H1 (cell line): Measurements from ENCODE around the gene SLFN12L.

Experiments used
- BACH1 ChIP-seq: IDR thresholded peaks from 2 replicates; pipeline ENCODE4 v1.6.1; 2012; ENCODE audit warnings: low read length, improper control_type of control experiment
- CBX5 ChIP-seq: fragments of 300-800, 300-1000 bp; sonication (generic); IDR thresholded peaks from 2 replicates; pipeline ENCODE4 v1.7.1; 2016; ENCODE audit warnings: antibody characterized with exemption, low read length, low read depth
- EZH2 ChIP-seq: fragments of 200-600 bp; sonication (generic); IDR thresholded peaks from 2 replicates; pipeline ENCODE4 v1.7.1; 2012; ENCODE audit warnings: low read depth, mild to moderate bottlenecking, moderate library complexity, low read length, inconsistent platforms; ENCODE audit not compliant: severe bottlenecking
- GABPA ChIP-seq: IDR thresholded peaks from 2 replicates; pipeline ENCODE4 v1.6.1; 2011; ENCODE audit warnings: mild to moderate bottlenecking, low read length, moderate library complexity, borderline replicate concordance; ENCODE audit not compliant: insufficient read depth
- HDAC6 ChIP-seq: IDR thresholded peaks from one replicate; pipeline ENCODE4 v1.7.1; 2012; ENCODE audit warnings: low read depth, mild to moderate bottlenecking, inconsistent platforms, low read length, moderate library complexity
- NRF1 ChIP-seq: IDR thresholded peaks from 2 replicates; pipeline ENCODE4 v1.6.1; 2011; ENCODE audit warnings: mild to moderate bottlenecking, low read depth, low read length, improper control_type of control experiment
- RAD21 ChIP-seq, 2 experiments: IDR thresholded peaks in 1 of 2; conservative IDR thresholded peaks in 1 of 2; 2 replicates each; pipeline ENCODE4 v1.6.1; 2011; ENCODE audit warnings: low read depth in 2 of 2, low read length in 2 of 2, improper control_type of control experiment in 1 of 2, inconsistent platforms in 1 of 2, mild to moderate bottlenecking in 1 of 2, moderate library complexity in 1 of 2
- TF ChIP-seq, protein P1 (sequence below), 3 experiments: IDR thresholded peaks; 1 replicate in 2 of 3; 2 replicates in 1 of 3; pipeline versions ENCODE4 v1.5.1 to v1.6.1; 2011; ENCODE audit warnings: low read length in 3 of 3, mild to moderate bottlenecking in 3 of 3, inconsistent platforms in 2 of 3, low read depth in 1 of 3, moderate library complexity in 1 of 3; ENCODE audit not compliant: insufficient read depth in 1 of 3; ENCODE audit errors: control extremely low read depth in 1 of 3
- TF ChIP-seq, protein P2 (sequence below): IDR thresholded peaks from 2 replicates; pipeline ENCODE4 v1.6.1; 2011; ENCODE audit warnings: low read length, improper control_type of control experiment

GRCh38 chr17:35449371-35449931 lies 88.0 kb downstream of the SLFN12L start:
- TF ChIP-seq RAD21 (IDR thresholded peaks at IDR 0.05 in 1 of 2, conservative IDR thresholded peaks at IDR 0.05 in 1 of 2; ENCODE audit: low read depth in 2 of 2, low read length in 2 of 2): no peak
- TF ChIP-seq BACH1: no peak
- TF ChIP-seq, protein P1, sequence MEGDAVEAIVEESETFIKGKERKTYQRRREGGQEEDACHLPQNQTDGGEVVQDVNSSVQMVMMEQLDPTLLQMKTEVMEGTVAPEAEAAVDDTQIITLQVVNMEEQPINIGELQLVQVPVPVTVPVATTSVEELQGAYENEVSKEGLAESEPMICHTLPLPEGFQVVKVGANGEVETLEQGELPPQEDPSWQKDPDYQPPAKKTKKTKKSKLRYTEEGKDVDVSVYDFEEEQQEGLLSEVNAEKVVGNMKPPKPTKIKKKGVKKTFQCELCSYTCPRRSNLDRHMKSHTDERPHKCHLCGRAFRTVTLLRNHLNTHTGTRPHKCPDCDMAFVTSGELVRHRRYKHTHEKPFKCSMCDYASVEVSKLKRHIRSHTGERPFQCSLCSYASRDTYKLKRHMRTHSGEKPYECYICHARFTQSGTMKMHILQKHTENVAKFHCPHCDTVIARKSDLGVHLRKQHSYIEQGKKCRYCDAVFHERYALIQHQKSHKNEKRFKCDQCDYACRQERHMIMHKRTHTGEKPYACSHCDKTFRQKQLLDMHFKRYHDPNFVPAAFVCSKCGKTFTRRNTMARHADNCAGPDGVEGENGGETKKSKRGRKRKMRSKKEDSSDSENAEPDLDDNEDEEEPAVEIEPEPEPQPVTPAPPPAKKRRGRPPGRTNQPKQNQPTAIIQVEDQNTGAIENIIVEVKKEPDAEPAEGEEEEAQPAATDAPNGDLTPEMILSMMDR (IDR thresholded peaks at IDR 0.05; ENCODE audit: control extremely low read depth in 1 of 3, insufficient read depth in 1 of 3, low read depth in 1 of 3, low read length in 3 of 3): no peak; a peak in 1 of 4 replicates
- no peak for TF ChIP-seq GABPA
- TF ChIP-seq HDAC6: no peak
- no peak for TF ChIP-seq CBX5
- peak; percentile 92 for TF ChIP-seq EZH2
- TF ChIP-seq, protein P2, sequence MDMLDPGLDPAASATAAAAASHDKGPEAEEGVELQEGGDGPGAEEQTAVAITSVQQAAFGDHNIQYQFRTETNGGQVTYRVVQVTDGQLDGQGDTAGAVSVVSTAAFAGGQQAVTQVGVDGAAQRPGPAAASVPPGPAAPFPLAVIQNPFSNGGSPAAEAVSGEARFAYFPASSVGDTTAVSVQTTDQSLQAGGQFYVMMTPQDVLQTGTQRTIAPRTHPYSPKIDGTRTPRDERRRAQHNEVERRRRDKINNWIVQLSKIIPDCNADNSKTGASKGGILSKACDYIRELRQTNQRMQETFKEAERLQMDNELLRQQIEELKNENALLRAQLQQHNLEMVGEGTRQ: no peak
- no peak for TF ChIP-seq NRF1
